Measurements from ENCODE around the gene SULT1C3.

The SULT1C3 gene

GRCh38 chr2:108301558-108301957, 61.8 kb downstream of the SULT1C3 start:
- WGBS (ENCODE audit: extremely low coverage, insufficient coverage, insufficient read length), result no CpG with 5 or more reads among the region's 7 CpGs
- H3K18ac ChIP-seq (ENCODE audit: low read length), result no peak overlapping the region

GRCh38 chr2:108304975-108305374, 65.2 kb downstream of the SULT1C3 start:
- H2BK5ac ChIP-seq (ENCODE audit: low read depth, low read length, poor library complexity), result no peak overlapping the region
- no CpG with 5 or more reads among the region's 2 CpGs for WGBS (ENCODE audit: extremely low coverage, insufficient coverage, insufficient read length)
- no peak overlapping the region for H2AFZ ChIP-seq (ENCODE audit: insufficient read depth, low read length, poor library complexity)
- no peak overlapping the region for H4K91ac ChIP-seq (ENCODE audit: low read depth, low read length)
- no peaks in the 10 kb centered on the region for H3K36me3 ChIP-seq (ENCODE audit: control insufficient read depth in 1 of 2, insufficient read depth in 2 of 2, low read length in 2 of 2)
- H3K79me1 ChIP-seq (ENCODE audit: low read length), result no peaks in the 10 kb centered on the region
- DNase-seq, result no peak
- H3K4me1 ChIP-seq (ENCODE audit: control insufficient read depth in 1 of 2, insufficient read depth in 2 of 2, low read length in 2 of 2), result no peaks in the 10 kb centered on the region
- no peak overlapping the region for H3K23ac ChIP-seq (ENCODE audit: low read length)
- H4K12ac ChIP-seq (ENCODE audit: low read depth, low read length), result no peak overlapping the region
- H3K27ac ChIP-seq (ENCODE audit: low read depth, low read length), result no peak overlapping the region
- no peaks in the 10 kb centered on the region for H3K27me3 ChIP-seq (ENCODE audit: insufficient read depth, low read length)
- no peak overlapping the region for H2AK5ac ChIP-seq (ENCODE audit: low read length)
- H3K14ac ChIP-seq (ENCODE audit: low read length), result no peak overlapping the region
- H3K4me2 ChIP-seq (ENCODE audit: low read length), result no peak overlapping the region
- H4K8ac ChIP-seq (ENCODE audit: low read depth, low read length), result no peak overlapping the region
- no peak overlapping the region for H3K18ac ChIP-seq (ENCODE audit: low read length)
- H3K9me3 ChIP-seq (ENCODE audit: insufficient read depth, low read depth, low read length), result no peaks in the 10 kb centered on the region
- no peak overlapping the region for H3K9ac ChIP-seq (ENCODE audit: low read length)
- H3K4ac ChIP-seq (ENCODE audit: low read depth, low read length), result no peak overlapping the region
- no peaks in the 10 kb centered on the region for H3K79me2 ChIP-seq (ENCODE audit: control insufficient read depth, insufficient read depth, low read length, poor library complexity)
- no peak overlapping the region for H2BK12ac ChIP-seq (ENCODE audit: low read length)
- no peak overlapping the region for H2BK120ac ChIP-seq (ENCODE audit: insufficient read depth, low read length, poor library complexity)
- H3K4me3 ChIP-seq (ENCODE audit: low read depth, low read length), result no peak overlapping the region

More at GRCh38 chr2:108301558-108301957, 61.8 kb downstream of the SULT1C3 start:
- Histone ChIP-seq H3K9ac (ENCODE audit: low read length) (no peak overlapping the region), H3K9me3 (ENCODE audit: insufficient read depth, low read depth, low read length) (no peaks in the 10 kb centered on the region), H4K91ac (ENCODE audit: low read depth, low read length) (no peak overlapping the region), H3K79me2 (ENCODE audit: control insufficient read depth, insufficient read depth, low read length, poor library complexity) (no peaks in the 10 kb centered on the region), H3K4me1 (ENCODE audit: control insufficient read depth in 1 of 2, insufficient read depth in 2 of 2, low read length in 2 of 2) (no peaks in the 10 kb centered on the region), H4K8ac (ENCODE audit: low read depth, low read length) (no peak overlapping the region), H2BK5ac (ENCODE audit: low read depth, low read length, poor library complexity) (no peak overlapping the region), H3K14ac (ENCODE audit: low read length) (no peak overlapping the region), H2AK5ac (ENCODE audit: low read length) (no peak overlapping the region), H3K36me3 (ENCODE audit: control insufficient read depth in 1 of 2, insufficient read depth in 2 of 2, low read length in 2 of 2) (no peaks in the 10 kb centered on the region), H2AFZ (ENCODE audit: insufficient read depth, low read length, poor library complexity) (no peak overlapping the region), H3K4me3 (ENCODE audit: low read depth, low read length) (no peak overlapping the region), H2BK12ac (ENCODE audit: low read length) (no peak overlapping the region), H3K23ac (ENCODE audit: low read length) (no peak overlapping the region), H3K4me2 (ENCODE audit: low read length) (no peak overlapping the region), H3K27me3 (ENCODE audit: insufficient read depth, low read length) (no peaks in the 10 kb centered on the region), H4K12ac (ENCODE audit: low read depth, low read length) (no peak overlapping the region), H3K79me1 (ENCODE audit: low read length) (no peaks in the 10 kb centered on the region), H3K4ac (ENCODE audit: low read depth, low read length) (no peak overlapping the region), H3K27ac (ENCODE audit: low read depth, low read length) (no peak overlapping the region), H2BK120ac (ENCODE audit: insufficient read depth, low read length, poor library complexity) (no peak overlapping the region)
- no peak for DNase-seq

- no peaks in the 10 kb centered on the region for H3K9me3 ChIP-seq (ENCODE audit: insufficient read depth, low read depth, low read length)
- H3K36me3 ChIP-seq (ENCODE audit: control insufficient read depth in 1 of 2, insufficient read depth in 2 of 2, low read length in 2 of 2), result no peaks in the 10 kb centered on the region
- H4K8ac ChIP-seq (ENCODE audit: low read depth, low read length), result no peak overlapping the region
- no peaks in the 10 kb centered on the region for H3K27me3 ChIP-seq (ENCODE audit: insufficient read depth, low read length)
- H3K4me1 ChIP-seq (ENCODE audit: control insufficient read depth in 1 of 2, insufficient read depth in 2 of 2, low read length in 2 of 2), result no peaks in the 10 kb centered on the region
- no peak overlapping the region for H2BK5ac ChIP-seq (ENCODE audit: low read depth, low read length, poor library complexity)
- H3K4me3 ChIP-seq (ENCODE audit: low read depth, low read length), result no peak overlapping the region
- no peak overlapping the region for H3K4ac ChIP-seq (ENCODE audit: low read depth, low read length)
- no peak overlapping the region for H2AK5ac ChIP-seq (ENCODE audit: low read length)
- no peak overlapping the region for H2AFZ ChIP-seq (ENCODE audit: insufficient read depth, low read length, poor library complexity)
- WGBS (ENCODE audit: extremely low coverage, insufficient coverage, insufficient read length), result no CpG with 5 or more reads among the region's 2 CpGs
- H3K18ac ChIP-seq (ENCODE audit: low read length), result no peak overlapping the region
- no peaks in the 10 kb centered on the region for H3K79me2 ChIP-seq (ENCODE audit: control insufficient read depth, insufficient read depth, low read length, poor library complexity)
- H3K14ac ChIP-seq (ENCODE audit: low read length), result no peak overlapping the region
- DNase-seq, result no peak
- H2BK12ac ChIP-seq (ENCODE audit: low read length), result no peak overlapping the region
- H3K23ac ChIP-seq (ENCODE audit: low read length), result no peak overlapping the region
- no peak overlapping the region for H4K12ac ChIP-seq (ENCODE audit: low read depth, low read length)
- H3K79me1 ChIP-seq (ENCODE audit: low read length), result no peaks in the 10 kb centered on the region
- H2BK120ac ChIP-seq (ENCODE audit: insufficient read depth, low read length, poor library complexity), result no peak overlapping the region
- no peak overlapping the region for H4K91ac ChIP-seq (ENCODE audit: low read depth, low read length)
- no peak overlapping the region for H3K27ac ChIP-seq (ENCODE audit: low read depth, low read length)
- no peak overlapping the region for H3K4me2 ChIP-seq (ENCODE audit: low read length)
- no peak overlapping the region for H3K9ac ChIP-seq (ENCODE audit: low read length)
Measured at GRCh38 chr2:108305901-108306300, 66.1 kb downstream of the SULT1C3 start.

- Histone ChIP-seq H3K27ac (ENCODE audit: low read depth, low read length) (no peak overlapping the region), H2AK5ac (ENCODE audit: low read length) (no peak overlapping the region), H2BK12ac (ENCODE audit: low read length) (no peak overlapping the region), H4K12ac (ENCODE audit: low read depth, low read length) (no peak overlapping the region), H3K23ac (ENCODE audit: low read length) (no peak overlapping the region), H3K4ac (ENCODE audit: low read depth, low read length) (no peak overlapping the region), H2AFZ (ENCODE audit: insufficient read depth, low read length, poor library complexity) (no peak overlapping the region), H4K91ac (ENCODE audit: low read depth, low read length) (no peak overlapping the region), H3K36me3 (ENCODE audit: control insufficient read depth in 1 of 2, insufficient read depth in 2 of 2, low read length in 2 of 2) (no peaks in the 10 kb centered on the region), H3K18ac (ENCODE audit: low read length) (no peak overlapping the region), H3K27me3 (ENCODE audit: insufficient read depth, low read length) (no peaks in the 10 kb centered on the region), H2BK5ac (ENCODE audit: low read depth, low read length, poor library complexity) (no peak overlapping the region), H3K79me2 (ENCODE audit: control insufficient read depth, insufficient read depth, low read length, poor library complexity) (no peaks in the 10 kb centered on the region), H3K4me1 (ENCODE audit: control insufficient read depth in 1 of 2, insufficient read depth in 2 of 2, low read length in 2 of 2) (no peaks in the 10 kb centered on the region), H3K4me2 (ENCODE audit: low read length) (no peak overlapping the region), H3K4me3 (ENCODE audit: low read depth, low read length) (no peak overlapping the region), H3K14ac (ENCODE audit: low read length) (no peak overlapping the region), H2BK120ac (ENCODE audit: insufficient read depth, low read length, poor library complexity) (no peak overlapping the region), H3K9ac (ENCODE audit: low read length) (no peak overlapping the region), H3K9me3 (ENCODE audit: insufficient read depth, low read depth, low read length) (peaks cover 3% of the 10 kb centered on the region), H3K79me1 (ENCODE audit: low read length) (no peaks in the 10 kb centered on the region), H4K8ac (ENCODE audit: low read depth, low read length) (no peak overlapping the region)
- no peak for DNase-seq
Measured at GRCh38 chr2:108309903-108310302, 70.1 kb downstream of the SULT1C3 start.
